NCI-H187 treated with DMSO at 0.1 percent for 48 hours (cell line): Measurements from ENCODE around the gene INO80C.

Source experiments
- DNase-seq: peaks from one replicate; lab custom pipeline; 2025; lab: John Stamatoyannopoulos, UW

Gene INO80C, protein sequence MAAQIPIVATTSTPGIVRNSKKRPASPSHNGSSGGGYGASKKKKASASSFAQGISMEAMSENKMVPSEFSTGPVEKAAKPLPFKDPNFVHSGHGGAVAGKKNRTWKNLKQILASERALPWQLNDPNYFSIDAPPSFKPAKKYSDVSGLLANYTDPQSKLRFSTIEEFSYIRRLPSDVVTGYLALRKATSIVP

DNA sequence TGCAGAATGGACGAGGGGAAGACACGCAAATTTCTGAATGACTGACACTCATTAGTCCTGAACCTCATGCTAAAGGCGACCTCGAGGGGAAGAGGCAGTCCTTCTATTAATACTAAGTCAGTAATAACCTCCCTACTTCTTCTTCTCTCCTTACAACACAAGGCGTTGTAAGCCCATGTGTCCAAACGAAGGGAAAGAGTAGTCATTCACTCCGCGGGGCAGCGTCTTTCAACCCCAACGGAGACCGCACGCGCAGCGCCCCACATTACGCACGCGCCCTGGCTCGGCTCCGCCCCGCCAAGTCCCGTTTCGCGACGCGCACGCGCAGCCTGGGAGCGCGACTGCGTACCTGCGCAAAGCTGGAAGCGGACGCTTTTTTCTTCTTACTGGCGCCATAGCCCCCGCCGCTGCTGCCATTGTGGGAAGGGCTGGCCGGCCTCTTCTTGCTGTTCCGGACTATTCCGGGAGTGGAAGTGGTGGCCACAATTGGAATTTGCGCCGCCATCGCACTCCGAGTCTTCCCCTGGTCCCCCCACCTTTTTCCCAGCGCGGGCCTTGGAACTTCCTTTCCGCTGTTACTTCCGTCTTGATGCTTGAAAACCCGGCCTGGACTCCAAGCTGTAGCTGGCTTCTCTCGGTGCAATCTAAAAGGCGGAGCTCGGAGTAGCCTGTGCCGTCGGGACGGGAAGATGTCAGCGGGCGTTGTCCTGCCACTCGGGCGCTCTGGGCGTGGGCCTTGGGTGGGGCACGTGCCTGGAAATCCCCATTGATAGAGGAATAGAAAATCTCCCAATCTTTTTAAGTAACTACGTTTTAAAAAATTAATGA, at the start of gene INO80C:
INO80C (minus strand) TSS at position 591 of the 828 bp plus-strand sequence; CDS start at position 505, 86 bp downstream.
- peak; percentile 68 for DNase-seq

DNA sequence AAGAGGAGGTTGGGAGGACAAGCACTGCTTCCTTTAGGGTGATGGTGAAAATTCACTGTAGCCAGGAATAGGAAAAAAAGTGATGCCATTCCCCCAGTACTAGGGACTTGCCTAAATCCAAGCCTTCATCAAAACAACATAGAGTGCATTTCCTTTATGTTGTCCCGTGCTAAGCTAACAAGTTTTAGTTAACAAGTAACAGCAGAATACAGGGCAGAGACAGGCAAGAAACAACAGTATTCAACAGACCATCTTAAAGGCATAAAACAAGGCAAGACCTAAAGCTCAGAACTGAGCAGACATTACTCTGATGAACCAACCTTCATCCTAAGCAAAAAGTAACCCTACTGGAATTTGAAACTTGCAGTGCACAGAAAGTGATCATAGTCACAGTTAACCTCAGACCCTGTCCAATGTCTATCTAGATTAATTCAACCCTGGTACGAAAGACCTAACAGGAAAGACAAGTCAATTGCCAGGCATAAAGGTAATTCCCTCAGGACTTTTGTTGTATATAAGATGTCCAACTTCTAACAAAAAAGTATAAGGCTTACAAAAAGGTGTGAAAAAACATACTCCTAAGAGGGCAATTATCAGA, 49.3 kb upstream of the INO80C start:
- DNase-seq: no peak

DNA sequence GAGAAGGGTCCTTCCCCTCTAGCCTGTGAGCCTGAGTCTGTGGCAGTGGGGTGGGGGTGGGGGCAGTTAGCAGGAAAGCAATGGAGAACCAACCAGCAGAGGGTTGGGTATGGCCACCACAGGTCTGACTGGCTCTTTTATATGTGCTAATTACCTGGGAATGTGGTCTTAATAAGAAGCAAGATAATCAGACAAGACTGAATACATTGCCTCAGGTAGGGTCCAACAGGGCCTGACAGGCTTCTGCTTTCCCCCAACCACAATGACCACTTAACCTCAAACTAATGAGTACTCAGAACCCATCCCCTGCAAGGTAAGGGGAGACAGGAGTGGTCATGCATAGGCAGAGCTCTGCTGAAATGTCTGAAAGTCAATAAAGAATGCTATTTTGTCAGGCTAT, 44.6 kb upstream of the INO80C start:
- no peak for DNase-seq

DNA sequence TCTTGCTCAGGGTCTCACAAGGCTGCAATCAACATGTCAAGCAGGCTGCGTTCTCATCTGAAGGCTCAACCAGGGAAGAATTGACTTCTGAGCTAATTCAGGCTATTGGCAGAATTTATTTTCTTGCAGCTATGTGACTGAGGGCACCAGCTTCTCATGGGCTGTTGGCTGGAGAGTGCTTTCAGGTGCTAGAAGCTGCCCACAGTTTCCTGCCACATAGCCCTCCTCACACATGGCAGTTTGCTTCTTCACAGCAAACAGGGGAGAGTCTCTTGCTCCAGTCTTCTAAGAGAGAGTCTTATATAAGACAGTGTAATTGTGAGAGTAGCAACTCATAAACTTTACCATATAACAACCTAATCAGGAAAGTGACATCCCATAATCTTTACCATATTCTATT, 37.5 kb upstream of the INO80C start:
- no peak for DNase-seq

DNA sequence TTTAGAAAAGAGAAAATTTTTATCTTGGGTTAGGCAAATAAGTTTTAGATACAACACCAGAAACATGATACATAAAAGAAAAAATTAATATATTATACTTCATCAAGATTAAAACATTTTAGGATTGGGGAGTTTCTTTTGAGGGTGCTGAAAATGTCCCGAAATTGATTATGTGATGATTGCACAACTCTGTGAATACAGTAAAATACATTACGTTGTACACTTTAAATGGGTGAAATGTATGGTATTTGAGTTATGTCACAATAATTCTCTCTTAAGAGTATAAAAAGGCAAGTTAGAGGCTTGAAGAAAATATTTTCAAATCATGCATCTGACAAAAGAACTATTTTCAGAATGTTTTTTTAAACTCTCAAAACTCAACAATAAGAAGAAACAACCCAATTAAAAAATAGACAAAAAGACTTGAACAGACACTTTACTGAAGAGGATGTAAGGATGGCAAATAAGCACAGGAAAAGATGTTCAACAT, 36.2 kb upstream of the INO80C start:
- DNase-seq: no peak

DNA sequence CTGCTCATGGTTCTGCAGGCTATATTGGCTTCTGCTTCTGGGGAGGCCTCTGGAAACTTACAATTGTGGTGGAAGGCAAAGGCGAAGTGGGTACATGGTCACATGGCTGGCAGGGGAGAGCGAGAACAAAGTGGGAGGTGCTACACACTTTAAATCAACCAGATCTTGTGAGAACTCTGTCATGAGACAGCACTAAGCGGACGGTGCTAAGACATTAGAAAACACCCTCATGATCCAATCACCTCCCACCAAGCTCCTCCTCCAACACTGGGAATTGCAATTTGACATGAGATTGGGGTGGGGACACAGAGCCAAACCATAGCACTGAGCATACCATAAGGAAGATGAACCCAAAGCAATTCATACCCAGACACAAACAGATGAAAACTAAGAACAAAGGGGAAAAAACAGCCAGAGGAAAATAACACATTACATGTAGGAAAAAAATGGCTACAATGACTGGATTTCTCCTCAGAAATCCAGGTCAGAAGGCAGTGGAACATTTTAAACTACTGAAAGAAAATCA, 31.1 kb upstream of the INO80C start:
- DNase-seq: no peak

DNA sequence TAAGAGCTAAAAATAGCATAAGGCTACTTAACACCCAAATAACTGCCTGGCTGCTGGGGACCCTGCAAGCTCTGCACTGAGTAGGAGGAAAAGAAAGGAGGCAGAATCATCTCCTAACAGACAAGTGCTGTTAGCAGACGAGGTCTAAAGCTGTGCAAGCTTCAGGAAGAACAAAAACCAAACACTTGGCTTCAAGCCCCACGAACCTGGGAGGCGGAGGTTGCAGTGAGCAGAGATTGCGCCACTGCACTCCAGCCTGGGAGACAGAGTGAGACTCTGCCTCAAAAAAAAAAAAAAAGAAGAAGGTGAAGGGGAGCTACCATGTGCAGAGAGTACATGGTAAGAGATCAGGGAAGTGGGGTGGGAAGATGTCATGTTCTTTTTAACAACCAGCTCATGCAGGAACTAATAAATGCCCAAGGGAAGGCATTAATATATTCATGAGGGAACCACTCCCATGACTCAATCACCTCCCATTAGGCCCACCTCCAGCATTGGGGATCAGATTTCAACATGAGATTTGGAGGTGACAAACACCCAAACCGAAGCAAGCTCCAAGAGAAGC, 28.8 kb upstream of the INO80C start:
- no peak for DNase-seq

DNA sequence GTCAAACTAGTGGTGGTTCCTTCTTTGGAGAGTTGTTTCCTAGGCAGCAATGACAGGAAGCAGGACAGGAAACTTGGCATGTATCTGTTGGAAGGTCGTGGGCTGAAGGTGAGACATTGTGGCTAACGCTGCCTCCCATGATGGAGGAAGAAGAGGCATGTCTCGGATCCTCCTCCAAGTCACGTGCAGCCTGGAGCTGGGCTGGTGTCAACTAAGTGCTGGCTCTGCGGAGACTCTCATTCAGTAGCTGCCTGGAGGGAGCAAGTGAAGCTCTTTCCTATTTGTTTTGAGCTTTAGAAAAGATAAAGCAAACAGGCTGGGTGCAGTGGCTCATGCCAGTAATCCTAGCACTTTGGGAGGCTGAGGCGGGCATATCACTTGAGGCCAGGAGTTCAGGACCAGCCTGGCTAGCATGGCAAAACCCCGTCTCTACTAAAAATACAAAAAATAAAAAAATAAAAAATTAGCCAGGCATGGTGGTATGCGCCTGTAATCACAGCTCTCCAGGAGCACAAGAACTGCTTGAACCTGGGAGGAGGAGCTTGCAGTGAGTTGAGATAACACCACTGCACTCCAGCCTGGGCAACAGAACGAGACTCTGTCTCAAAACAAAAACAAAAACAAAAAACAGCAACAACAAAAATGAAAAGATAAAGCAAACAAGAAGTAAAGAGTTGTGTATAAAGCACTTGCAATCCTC, 28.2 kb upstream of the INO80C start:
- DNase-seq: no peak

DNA sequence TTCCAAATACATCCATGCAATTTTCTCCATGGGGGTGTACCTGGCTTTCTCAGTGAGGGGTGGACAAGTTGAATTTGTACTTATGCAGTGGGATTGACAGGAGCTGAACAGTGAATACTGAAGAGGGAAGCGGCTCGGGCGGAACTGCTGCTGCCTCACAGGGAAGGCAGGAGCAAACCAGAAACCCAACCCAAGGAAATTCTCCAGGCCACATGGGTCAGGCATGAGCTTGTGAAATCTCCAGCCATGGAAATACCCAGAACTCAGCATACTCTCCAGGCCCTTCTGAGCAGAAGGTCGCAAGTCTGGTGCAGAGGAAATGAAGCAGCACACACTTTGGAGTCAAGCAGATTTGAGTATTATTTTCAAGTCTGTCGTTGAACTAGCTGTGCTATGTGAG, 26.5 kb upstream of the INO80C start:
- no peak for DNase-seq

DNA sequence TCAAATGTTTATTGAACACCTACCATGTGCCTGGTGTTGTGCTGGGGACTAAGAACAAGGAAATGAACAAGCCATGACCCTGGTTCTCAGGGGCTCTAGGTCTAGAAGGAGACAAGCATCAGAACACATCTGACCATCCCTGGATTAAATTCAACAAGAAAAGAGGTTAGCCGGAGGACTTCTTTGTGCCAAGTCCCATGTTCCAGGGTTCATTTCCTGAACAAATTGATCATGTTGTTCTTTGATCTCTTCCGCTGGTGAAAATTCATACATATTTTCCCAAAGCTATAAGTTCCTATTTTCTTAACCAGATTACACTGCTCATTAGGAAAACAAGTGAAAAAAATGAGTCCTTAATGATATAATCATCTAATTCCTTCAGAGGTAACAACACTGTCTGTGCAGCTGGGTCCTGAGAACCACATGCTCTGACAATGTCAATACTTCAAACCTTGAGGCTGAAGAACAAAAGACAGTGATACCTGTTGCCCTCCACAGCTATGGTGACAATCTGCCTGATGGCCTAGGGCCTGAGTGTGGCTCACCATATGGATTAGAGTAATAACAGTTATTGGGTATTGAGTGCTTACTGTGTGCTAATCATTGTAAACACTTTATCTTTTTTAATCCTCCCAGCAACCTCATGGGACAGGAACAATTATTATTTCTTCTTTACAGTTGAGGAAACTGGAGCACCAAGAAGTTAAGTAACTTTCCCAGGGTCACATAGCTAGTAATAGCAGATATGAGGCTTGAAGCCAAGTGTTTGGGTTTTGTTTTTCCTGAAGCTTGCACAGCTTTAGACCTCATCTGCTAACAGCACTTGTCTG, 24.6 kb upstream of the INO80C start:
- DNase-seq: no peak

DNA sequence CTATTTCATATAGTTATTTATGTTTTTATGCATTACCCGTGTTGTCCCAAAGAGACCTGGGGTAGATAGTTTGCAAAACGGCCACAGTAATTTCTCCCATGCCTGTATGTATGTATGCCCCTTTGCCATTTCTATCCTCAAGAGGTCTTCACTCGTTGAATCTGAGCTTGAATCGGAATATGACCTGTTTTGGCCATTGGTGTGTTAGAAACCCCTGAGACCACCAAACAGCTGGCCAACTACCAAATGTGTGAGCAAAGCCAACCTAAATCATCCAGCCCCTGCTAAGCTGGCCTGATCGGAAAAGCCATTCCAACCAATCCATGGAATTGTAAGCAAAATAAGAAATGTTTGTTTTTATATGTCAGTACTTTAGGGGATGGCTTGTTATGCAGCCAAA, 23.4 kb upstream of the INO80C start:
- no peak for DNase-seq

DNA sequence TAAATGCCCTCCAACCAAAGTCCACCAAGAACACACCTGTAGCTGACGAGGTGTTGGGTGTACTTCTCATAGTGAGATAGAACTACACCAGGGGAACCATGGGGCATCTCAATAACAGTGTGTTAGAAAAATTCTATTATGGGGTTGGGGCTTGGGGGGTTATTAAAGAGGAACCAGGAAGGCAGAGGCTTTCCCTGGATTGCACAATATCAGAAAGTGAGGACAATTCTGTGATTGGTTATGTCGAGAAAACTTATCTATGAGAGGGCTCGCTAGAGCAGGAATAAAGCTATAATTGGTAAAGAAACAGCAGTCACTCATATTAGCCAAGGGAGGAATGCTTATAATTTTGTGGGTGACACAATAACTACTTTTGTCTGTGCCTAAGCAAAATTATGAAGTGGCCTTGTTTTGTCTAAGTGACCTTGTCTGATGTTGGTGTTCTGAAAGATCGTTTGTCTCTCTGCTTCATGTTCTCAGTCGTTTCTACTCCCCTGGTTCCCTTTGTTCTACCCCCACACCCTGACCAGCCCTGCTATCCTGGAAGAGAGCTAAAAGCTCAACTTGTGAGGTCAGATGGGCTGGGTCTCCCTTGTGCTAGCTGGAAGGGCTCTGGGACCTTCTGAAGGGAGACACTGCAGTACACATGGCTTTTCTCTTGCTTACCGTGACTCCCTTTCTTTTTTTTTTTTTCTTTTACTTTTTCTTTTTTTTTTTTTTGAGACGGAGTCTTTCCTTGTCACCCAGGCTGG, 21.6 kb upstream of the INO80C start:
- DNase-seq: no peak

DNA sequence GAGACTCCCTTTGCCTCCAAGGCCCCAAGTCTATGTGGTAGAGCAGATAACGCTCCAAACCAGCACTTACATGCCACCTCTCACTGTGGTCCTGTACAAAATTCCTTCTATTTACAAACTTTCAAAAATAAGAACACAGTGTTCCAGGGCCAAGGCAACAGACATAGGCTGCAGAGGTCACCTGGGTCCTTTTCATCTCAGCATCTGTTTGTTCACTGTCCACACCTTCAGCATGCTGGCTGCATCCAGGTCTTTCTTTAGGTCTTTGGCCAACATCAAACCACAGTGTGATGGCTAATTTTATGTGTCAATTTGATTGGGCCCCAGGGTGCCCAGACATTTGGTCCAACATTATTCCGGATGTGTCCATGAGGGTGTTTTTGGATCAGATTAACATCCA, 20.0 kb upstream of the INO80C start:
- no peak for DNase-seq

DNA sequence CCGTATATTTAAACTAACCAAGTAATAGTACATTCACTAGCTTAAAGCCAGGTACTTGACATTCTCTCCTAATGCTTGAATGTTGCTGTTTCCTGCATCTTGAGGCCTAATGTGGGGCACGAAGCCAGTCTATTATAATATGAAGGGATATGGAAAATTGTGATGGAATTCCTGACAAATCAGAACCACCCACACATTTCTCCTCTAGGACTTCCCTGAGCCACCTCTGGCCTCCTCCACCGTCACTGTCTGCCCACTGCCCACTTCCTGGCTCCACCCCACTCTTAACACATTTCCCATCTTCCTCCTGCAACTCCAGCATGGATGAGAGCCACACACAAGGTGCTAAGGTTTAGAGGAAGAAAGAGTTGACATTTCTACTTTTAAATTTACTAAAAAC, 19.0 kb upstream of the INO80C start:
- DNase-seq: no peak

DNA sequence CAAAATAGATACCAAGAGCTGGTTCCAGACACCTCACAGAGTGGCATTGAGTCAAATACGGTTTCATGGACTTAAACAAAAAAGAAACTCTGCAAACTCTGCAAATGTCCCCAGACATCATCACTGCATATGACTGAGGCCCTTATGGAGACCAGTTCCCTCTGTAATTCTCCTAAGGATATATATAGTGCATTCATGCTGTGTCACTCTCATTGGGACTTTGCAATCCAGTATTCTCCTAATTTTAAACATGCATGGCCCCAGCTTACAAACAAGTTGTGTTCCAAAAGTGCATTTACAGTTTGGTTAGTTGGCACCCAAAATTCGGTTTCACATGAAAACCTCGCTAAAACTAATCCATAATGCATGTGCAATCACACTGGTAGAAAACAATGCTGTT, 18.6 kb upstream of the INO80C start:
- DNase-seq: no peak

DNA sequence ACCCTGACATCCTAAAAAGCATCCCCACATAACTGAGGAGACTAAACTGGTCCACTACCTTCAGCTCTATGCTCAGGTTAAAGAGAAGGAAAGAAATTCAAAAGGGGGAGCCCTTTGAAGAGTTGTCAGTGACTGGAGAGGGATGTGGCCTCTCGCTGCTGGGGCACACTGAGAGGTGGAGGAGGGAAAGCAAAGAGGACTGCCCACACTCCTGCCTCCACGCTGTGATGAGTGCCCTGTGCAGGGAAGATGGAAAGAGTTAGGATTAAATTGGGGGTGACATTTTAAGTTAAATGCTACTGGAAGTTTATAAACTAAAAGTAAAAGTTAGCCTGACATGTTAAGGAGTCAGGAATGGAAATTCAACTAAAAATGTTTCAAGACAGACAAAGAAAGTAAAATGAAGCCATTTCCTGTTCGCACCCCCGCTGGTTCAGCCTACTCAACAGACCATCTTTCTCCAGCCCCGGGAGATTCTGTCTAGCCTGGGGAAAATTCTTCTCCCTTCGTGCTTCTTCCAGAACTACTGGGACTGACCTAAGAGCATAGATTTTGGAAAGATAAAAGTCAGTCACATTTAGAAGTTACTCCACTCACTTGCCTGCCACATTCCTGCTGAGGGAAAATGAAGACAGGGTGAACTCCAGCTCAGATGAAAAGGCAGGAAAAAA, 17.8 kb upstream of the INO80C start:
- DNase-seq: no peak

DNA sequence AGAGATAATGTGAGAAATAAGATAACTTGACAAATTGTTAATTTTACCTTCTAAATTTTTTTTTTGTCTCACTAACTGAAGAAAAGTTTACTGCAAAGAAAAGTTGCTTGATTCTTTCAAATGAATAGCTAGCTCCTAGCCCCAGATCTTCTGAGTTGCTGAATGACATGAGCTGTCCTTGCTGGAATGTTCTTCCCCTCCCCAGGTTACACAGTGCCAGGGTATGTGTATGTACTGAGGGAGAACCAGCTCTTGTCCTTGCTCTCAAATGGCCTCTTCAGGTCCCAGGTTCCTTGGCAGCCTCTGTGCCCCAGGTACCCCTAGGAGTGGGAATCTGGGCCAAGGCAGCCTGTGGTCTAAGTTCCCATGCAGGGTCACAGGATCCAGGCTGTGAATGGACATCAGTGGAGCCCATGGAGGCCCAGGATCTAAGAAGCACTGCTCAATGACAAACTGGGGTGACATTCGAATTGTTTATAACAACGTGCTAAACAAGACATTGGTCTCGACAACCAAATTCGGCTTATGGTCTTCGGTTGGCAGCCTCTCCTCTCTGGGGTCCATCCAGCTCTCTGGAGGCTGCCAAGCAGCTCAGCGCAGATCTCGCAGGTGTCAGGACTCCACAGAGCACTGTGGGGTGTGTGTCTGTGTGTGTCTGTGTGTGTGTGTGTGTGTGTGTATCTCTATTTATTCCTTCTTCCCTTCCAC, 17.1 kb upstream of the INO80C start:
- DNase-seq: no peak

DNA sequence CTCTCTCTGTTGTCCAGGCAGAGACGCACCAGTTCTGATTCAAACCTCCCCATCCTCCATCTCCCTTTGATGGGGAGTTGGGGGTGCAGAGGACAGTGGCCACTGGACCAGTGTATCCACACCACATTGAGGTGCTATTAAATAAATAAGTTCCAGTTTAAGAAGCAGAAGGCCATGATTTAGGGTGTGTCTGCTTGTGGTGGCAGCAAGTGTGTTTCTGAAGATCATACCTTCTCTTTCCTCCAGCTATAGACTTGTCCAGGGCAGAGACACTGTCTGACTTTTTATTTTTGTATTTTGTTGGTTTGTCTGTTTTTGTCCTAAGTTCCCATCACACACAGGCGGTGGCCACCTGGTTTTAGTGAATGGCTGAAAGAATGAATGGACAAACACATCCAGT, 16.5 kb upstream of the INO80C start:
- DNase-seq: no peak
